NCI-H226 (cell line): ENCODE data around the gene CACNA1C.
"Not testable (repeated sequence)": the region's sequence is repeated elsewhere in the genome, so short reads cannot be mapped to it uniquely, and the experiment has no call there.

ENCODE experiments used
- DNase-seq: peaks from one replicate; pipeline ENCODE4 v3.0.0-alpha.2; 2015

The CACNA1C gene

DNA sequence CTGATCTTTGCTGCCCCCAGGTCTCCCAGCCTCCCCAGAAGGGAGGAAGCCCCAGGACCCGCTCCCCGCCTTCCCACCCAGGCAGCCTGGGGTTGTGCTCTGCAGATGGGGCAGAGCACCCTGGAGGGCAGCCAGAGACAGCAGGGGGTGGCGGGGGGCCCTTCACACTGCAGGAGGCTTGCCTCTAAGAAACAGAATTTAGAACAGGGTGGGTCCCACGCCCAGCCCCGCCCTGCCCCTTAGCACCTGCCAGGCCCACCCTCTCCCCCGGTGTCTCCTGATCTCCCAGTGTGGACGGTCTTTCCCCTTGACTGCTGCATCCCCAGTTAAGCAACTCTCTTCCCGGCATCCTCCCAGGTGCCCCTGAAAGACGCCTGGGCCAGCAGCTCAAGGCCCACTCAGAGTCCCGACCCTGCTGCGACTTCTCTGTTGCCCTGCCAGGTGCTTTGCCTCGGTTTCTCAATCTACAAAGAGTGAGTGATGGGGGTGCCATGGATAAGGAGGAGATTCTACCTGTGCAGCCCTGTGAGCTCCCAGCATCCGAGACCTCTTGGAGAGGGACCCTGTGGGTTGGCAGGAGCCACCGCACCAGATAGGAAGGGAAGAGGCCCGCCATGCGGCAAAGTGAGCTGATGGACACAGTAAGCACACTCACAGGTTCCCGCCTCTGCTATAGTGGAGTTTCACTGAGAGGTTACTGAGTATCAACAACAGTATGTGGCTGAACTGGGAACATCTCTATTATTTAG is 414.8 kb downstream of the CACNA1C start:
- DNase-seq, result no peak

DNA sequence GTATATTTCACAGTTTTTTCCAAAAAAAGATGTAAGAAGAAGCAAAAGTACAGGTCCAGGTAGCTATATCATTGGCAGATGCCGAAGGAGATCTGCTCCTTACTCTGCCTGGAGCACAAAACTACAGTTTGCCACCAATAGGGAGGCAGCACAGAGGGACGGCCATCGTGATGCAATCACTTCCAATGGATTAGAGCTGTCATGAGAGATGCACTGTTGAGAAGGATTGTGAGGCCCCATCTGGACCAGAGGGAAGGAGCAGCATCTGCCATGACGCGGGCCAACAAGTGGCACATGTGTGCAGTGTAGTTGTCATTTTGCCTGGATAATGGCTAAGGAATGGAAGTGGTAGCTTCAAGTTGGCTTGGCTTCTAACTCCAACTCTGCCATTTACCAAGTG is 423.2 kb downstream of the CACNA1C start:
- no peak for DNase-seq

DNA sequence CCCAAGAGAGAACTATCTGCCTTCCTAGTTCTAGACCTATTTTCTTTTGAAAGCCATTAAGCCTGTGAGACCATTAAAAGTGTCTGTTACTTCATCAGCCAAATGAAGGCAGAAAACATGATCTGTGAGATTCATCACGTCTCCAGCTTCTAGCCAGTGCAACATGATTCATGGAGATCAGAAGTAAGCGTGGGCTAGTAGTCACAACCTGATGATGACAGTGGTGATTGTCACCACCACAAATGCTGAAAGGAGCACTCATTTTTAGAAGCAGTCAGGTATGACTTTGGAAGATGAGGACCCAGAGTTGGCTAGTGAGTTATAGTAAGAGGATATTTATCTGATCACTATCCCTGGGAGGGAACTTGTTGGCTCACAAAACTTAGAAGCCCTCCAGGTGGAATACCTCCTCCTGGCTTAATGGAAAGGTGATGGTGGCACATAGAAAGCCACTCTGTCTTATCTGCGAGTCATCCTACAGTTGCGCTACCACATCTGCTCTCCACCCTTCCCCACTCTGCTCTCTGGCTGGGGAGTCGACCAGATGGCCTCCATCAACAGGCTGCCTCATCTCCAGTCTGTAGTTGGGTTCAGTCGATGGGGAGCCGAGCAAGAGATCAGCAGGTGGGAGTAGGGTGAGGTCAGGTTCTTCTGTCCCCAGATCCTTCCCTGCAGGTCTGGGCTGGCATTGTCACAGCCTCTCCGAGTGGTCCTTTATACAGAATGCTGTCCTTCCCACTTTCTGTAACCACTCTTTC is 424.4 kb downstream of the CACNA1C start:
- no peak for DNase-seq

DNA sequence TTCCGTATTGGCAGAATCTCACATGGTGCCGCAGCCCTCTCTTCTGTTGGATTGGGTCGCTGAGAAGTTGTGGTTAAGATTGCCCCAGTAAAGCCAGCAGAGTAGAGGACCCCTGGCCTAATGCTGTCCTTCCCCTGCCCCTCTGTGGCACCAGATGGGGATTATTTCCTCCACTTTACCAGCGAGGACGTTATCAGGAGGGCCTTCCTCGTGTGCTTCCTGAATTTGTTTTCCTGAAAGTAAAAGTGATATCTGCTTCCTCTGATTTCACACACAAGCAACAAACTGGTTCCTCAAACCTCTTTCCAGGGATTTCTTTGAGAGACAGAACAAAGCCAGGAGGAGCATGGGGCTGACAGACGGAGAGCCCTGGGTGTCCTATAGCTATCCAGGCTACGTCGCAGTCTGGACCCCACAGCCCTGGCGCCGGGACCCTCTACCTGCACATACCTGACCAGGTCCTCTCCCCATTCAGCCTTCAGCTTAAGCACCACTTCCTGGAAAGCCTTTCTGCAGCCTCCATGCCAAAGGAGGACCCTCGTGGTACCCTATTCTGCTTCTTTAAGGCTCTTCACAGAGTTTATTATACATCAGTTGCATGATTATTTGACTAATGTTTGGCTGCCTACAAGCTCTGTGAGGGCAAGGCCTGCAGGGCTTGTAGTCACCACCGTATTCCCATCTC is 427.2 kb downstream of the CACNA1C start:
- no peak for DNase-seq

DNA sequence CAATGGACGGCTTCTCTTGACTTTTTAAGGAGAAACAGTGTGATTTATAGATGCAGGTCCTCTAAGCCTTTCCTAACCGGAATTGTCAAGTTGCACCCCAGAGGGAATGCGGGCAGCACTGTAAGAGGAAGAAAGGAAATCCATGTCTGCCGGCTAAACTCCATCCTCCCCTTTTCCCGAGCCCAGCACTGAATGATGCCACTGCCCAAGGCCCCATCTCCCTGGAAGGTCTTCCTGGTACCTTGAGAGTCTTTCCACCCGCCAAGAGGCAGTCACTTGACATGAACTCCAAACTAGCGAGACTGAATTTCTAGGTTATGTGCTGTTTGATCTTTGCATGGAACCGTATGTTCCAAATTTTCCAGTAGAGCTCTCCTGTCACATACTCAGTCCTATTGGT is 428.6 kb downstream of the CACNA1C start:
- DNase-seq, result no peak

DNA sequence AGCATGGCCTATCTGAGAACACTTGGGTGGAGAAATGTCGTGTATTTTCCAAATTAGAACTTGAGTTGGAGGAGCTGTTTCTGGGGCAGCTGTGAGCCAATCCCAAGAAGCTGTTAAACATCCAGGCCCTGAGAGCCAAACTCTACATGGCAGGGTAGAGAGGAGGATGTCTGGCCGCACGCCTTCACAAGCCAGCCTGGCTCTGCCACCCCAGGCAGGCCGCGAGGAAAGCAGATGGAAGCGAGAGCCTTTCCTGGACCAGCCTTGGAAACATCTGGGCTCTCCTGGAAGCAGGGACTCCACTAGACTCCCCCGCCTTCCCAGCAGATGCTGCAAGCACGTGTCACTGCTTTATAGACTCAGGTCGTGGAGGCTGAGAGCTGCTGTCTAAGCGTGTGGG is 429.2 kb downstream of the CACNA1C start:
- no peak for DNase-seq

DNA sequence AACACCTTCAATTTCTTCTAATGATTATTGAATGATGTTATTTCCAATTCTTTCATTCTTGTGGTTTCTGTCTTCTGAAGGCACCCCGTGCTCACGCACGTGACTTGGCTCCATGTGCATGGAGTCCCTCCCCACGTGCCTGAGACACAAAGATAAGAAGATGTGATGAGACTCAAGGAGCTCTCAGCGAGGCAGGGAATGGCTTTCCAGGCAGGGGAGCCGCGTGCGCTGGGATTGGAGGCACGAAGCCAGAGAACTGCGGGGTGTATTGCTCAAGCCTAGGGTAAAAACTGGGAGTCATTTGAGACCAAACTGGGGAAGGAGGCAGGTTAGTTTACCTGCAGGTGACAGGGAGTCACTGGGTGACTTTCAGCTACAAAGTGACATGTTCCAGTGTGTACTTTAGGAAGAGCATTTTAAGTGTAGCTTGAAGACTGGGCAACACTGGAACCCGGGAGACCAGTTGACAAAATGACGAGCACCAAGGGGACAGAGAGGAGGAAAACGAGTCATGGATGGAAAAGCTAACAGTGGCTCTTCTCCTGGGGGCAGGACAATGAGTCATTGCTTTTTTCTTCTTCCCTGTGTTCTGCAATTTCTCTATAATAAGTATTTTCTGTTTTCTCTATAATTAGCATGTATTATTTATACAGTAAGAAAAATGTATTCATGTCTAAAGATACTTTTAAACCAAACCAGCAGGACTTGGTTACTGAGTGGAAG is 430.3 kb downstream of the CACNA1C start:
- DNase-seq, result no peak

DNA sequence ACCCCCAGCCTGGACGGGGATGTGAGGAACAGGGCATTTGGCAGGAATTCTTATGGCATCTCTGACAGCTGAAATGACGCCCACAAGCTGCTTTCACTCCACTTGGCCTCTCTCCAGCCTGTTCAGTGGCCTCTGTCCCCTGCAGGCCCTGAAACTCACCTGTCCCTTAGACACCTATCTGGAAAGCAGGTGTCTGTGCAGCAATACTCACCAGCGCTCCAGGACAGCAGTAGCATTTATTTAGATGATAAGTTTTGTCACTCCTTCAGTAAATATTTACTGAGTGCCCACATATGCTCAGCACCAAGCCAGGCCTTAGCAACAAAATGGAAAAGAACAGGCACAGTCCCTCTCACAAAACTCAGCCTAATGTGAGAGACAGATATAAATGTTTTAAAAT is 430.9 kb downstream of the CACNA1C start:
- DNase-seq, result no peak

DNA sequence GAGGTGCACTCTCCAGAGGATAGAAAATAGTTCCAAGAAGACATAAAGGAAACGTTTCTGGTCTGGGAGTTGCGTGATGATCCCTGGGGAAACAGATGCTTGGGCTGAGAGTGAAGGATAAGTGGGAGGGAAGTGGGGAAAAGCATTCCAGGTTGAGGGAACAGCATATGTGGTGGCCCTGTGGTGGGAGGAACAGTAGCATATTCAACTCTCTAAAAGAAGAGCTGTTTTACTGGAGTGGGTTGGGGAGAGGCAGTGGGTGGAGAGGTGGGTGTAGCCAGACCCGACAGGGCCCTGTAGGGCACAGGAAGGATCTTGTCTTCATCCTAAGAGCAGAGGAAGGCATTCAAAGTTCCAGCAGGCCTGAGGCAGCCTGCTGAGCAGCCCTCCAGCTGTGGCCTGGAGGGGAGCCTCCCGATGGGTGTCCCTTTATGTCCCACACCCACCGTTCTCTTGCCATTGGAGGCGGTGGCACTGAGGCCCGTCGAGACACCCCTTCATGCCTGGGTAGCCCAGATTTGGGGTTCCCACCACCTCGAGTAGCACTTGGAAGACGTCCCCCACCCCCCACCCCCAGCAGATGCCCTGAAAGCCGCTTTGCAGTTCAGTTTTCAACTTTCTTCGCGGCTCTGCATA is 431.5 kb downstream of the CACNA1C start:
- no peak for DNase-seq

DNA sequence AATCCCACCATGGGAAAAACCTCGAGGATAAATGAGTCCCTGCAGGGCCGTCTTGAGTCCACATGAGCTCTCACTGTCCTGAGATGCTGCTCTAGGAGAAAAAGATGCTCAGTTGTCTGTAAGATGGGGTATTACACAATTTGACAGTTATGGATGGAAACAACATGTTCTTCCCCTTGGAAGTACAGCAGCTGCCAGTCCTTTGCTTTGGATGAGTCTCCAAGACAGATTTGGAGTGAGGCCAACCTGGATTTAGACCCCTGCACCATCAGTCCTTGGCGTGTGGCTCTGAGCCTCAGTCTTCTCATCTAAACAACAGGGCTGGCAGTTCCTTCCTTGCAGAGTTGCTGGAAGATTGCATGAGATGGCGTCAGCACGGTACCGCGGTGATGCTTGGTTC is 432.9 kb downstream of the CACNA1C start:
- no peak for DNase-seq

DNA sequence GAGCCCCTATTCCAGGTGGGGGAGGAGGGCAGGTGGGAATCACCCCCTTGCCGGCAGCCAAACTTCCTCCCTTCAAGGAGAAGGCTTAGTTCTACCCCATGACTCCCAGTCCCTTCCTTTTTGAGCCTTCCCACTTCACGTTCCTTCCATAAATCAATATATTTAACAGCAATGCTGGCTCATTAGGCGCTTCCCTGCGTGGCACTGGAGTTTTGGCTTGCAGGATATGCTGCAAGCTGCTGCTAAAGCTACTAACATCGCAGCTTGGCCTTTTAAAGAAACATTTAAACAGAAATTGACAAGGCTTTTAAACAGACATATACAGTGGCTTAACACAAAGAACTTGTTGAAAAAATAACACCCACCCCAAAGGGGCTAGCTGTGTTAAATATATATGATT is 434.0 kb downstream of the CACNA1C start:
- no peak for DNase-seq

DNA sequence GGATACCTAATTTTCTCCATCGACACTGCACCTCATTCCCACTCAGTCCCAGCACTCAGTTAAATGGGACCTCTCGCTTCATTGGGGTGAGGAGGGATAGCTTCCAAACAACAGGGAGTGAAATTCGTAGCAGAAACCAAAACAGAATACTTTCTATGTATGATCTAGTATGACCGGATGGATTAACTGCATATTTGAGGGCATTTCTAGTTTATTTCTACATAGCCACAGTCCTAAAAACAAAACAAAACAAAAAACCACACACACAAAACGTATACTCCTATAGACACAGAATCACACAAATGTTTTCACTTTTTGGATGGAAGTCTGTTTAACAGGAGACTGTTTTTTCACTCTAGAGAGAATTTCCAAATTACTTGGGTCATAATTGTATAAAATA is 434.5 kb downstream of the CACNA1C start:
- DNase-seq, result no peak

DNA sequence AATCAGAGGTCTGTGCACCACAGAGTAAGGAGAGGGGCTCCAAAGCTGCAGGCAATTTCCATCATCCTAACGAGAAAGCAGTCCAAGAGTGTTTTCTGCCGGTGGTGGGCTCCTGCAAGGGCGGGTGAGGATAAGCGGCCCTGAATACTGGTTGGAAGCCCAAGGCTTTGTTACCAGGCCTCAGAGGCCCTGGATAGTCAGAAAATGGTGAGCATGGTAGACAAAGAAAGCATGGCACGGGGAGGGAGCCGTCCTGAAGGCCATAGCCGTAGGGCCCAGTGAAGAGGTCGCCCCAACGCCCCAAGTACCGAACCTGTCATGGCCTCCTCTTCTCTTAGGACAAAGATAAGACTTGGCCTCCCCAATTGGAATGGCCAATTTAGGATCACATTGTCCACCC is 435.3 kb downstream of the CACNA1C start:
- no peak for DNase-seq

DNA sequence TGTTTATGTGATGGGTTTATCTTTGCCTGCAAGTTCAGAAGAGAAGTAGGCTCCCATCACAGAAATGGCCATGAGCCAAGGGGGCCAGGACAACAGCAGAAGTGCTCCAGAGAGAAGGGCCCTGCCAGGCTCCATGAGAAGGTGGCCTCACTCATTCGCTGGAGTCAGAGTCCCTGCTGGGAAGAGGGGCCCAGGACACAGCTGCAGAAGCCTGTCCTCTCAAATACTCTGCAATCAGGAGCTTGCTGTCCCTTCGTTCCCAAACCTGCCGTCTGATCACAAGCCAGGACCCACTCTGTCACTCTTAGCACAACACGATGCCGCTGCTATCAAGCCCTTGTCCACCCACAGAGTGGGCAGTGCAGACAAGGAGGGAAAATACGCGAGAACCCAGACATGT is 435.8 kb downstream of the CACNA1C start:
- DNase-seq, result no peak

DNA sequence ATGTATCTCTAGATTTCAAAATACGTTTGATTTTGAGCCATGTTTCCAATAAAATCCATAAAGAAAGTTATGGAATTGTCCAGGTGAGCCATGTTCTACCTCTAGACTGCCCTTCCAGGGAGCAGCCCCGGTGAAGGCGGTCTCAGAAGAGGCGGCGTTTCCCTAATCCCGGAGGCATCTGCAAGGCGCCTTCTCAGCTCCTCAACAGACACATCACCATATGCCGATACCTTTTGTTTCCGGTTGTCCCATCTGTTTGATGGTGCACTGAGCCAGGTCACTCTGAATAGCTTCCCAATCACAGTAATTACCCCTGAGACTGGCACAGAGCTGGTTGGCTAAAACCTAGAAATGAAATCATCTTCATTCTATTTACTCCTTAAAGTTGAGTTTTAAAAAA is 436.5 kb downstream of the CACNA1C start:
- no peak for DNase-seq

DNA sequence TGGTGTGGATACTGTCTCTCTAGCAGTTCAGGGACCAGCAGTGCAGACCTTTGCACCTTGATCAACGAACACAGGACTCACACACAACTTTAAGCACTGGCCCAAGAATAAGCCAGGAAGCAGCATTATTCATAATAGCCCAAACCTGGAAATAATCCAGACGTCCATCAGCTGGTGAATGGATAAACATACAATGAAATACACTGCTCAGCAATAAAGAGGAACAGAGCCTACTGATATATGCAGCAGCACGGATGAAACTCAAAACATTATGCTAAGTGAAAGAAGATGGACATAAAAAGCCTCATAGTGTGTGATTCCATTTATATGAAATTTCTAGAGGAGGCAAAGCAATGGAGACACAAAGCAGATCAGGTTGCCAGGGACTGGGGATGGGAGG is 438.0 kb downstream of the CACNA1C start:
- DNase-seq, result no peak

DNA sequence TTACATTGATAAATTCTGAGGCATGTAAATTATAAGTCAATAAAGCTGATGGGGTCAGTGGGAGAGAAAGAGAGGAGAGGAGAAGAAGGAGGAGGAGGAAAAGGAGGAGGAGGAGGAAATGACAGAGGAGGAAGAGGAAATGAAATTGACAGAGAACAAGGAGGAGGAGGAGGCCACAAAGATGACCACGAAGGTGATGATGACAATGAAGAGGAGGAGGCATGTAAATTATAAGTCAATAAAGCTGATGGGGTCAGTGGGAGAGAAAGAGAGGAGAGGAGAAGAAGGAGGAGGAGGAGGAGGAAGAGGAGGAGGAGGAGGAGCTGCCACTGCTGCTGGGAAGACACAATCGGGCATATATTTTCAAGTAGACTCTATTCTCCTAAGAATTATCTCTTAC is 438.6 kb downstream of the CACNA1C start:
- DNase-seq, result not testable (repeated sequence)

DNA sequence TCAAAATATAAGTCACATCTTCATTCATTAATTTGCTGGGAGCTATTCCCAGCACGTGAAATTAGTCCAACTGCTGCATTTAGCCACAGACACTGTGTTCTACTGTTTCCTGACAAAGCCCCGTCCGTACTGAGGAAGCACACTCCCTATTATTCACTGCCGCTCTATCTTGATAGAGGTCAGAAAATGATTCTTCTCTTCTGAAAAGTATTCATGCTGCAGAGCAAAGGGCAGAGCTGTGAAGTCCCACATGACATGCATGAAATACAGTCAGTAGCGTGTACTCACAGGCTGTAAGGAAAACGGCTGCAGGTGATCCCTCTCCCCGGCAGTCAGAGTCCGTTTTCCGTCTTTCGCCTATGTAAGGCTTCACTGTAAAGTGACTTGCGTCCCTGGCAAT is 439.4 kb downstream of the CACNA1C start:
- no peak for DNase-seq

DNA sequence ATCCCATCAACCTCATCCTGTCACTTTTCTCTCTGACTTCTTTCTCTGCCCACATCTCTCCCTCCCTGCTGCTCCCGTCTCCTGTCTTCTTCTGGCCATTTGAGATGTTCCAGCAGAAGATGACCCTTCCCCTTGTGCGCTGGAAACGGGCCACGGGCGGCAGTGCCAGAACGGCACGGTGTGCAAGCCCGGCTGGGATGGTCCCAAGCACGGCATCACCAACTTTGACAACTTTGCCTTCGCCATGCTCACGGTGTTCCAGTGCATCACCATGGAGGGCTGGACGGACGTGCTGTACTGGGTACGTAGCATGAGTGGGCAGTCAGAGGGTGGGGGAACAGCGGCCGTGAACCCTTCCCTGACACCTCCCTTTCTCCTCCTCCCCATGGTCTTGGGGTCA is 440.3 kb downstream of the CACNA1C start:
- DNase-seq, result no peak

DNA sequence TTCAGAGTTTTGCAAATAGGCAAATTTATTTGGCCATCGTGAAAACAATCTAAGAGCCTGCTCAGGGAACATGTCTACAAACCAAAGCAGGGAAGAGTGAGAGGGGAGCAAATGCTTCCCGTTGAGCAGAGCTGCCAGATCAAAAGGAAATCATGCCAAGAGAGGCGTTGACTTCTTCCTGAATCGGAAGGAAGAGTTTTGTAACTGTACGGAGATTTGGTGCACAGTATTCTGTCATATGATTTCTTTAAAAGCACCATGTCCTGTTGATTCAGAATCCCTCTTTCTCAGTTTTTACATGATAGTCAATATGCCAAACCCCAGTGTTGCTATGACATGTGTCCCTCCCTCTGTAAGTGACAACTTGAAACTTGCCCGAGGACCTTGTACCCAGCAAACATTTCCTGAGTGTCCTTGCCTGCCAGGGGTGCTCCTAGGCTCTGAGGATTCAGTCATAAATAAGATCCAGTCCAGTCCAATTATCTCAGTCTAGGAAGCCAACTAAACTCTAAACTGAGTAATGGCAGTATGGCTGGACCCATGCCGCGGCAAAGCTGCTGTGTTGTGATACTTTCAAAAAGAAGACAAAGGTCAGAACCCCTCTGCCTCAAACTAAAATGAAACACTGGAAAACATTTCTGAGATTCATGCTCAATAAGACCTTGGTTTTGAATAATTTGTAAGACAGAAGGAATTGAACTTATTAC is 441.9 kb downstream of the CACNA1C start:
- no peak for DNase-seq

DNA sequence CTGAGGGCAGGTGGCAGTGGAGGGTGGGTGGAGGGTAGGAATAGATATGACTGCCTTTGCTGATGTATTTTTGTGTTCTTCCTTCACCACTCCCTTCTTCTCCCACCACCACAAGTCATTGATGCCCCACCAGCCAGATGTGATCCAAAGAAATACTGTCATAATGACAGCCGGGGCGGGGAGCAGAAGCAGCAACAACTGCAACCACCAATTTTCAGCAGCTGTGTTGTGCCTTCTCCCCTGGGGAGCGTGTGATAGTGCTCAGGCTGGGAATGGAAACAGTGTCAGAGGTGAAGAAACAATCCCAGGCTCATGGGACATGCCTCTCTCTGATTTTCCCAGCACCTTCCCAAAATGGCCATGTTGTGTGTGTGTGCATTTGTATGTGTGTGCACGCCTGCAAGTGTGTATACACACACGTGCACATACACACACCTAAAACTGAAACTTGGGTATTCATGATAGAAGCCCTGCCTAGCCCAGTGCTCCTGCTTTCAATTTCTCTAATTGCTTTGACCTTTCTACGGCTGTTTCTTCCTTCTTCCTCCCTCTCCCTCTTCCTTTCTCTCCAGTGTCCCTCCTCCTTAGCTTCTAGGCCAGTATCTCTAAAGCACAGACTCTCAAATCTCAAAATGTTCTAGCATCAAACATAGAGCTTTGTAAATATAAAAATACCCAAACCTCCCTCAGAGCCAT is 442.8 kb downstream of the CACNA1C start:
- DNase-seq, result no peak
